Retinal pigment epithelial cell (primary cell): ENCODE measurements around the gene HES3.

Experiments used
- DNase-seq: peaks from one replicate; pipeline ENCODE4 v3.0.0-alpha.2; 2010; ENCODE audit warnings: low read depth
- H3K4me3 ChIP-seq: 2 replicates; pipeline ENCODE4 v1.5.1; 2011; ENCODE audit warnings: mild to moderate bottlenecking, low read length, control low read depth, moderate library complexity
- CTCF ChIP-seq: conservative IDR thresholded peaks from 2 replicates; pipeline ENCODE4 v1.5.1; 2011; ENCODE audit warnings: low read depth, low read length, control low read depth, inconsistent platforms

HES3 gene

GRCh38 chr1:6244401-6245049, 546 bp downstream of the HES3 start:
- H3K4me3 ChIP-seq = no peak overlapping the region
- TF ChIP-seq CTCF = no peak
- no peak for DNase-seq

- TF ChIP-seq CTCF = peak; percentile 81
- DNase-seq = no peak
- no peak overlapping the region for H3K4me3 ChIP-seq
These were observed 1.3 kb downstream of the HES3 start for GRCh38 chr1:6245086-6245868.

DNA sequence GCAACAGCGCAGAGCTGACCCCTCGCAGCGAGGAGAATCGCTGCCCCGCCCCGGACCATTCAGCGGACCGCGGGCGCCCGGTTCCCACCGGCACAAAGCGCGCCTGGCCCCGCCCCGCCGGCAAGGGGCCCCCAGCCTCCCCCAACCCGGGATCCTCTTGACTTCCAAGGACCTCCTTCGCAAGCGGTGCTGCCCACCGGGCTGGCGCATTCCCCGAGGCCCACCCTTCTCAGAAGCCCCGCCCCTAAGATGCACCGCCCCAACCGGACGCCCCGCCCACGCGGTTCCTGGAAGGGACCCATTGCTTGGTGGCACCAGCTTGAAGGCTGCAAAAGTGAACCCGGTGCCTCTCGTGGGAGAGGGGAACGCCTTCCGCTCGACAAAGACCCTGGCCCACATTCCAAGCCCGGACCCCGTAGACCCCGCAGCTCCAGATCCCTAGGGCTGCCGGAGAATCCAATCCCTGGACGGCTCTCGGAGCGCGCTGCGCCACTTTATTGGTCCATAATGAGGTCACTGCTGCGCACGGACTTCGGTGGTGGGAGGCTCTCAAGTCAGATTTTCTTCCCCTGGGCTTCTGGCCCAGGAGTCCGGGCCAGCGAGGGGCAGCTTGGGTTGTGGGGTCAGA, 2.0 kb downstream of the HES3 start:
- no peak overlapping the region for H3K4me3 ChIP-seq
- DNase-seq = no peak
- TF ChIP-seq CTCF = no peak

- no peak overlapping the region for H3K4me3 ChIP-seq
- no peak for DNase-seq
- peak; percentile 85 for TF ChIP-seq CTCF
These were observed 2.8 kb downstream of the HES3 start for GRCh38 chr1:6246497-6247467.

DNA sequence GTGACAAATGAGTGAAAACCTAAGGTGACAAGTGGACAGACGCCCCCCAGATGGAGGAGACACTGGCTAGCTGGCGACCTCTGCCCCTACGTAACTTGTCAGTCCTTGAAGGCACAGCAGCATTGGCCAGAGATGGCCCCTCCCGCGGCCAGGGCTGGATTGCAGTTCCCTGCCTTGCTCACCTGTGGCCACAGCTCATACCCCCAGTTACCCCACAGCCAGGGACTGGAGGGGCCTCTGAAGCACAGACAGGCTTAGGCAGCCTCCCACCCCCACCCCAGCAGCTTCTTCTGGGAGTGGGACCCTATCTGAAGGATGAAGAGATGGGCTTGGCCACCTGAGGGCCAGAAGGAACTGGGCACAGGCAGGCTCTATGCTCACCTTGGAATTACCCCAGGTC, 3.7 kb downstream of the HES3 start:
- no peak for TF ChIP-seq CTCF
- H3K4me3 ChIP-seq = no peak overlapping the region
- no peak for DNase-seq

GRCh38 chr1:6248161-6248776, 4.3 kb downstream of the HES3 start:
- TF ChIP-seq CTCF = no peak
- no peak for DNase-seq
- H3K4me3 ChIP-seq = no peak overlapping the region
